ENCODE results near the gene PDXK. TPM values are rescaled to one million over a fixed set of nuclear protein-coding genes. Genes with fewer than 3 reads are reported as not detected.
A peak's percentile ranks its signal among the peaks of the same experiment; 100 is the strongest.

Gene PDXK
- total and polyA plus RNA-seq, 2 donors (not counting 3 experiments of a cell fraction or from before 2014, with no cell fraction given): 44.2 to 59.1 TPM

DNA sequence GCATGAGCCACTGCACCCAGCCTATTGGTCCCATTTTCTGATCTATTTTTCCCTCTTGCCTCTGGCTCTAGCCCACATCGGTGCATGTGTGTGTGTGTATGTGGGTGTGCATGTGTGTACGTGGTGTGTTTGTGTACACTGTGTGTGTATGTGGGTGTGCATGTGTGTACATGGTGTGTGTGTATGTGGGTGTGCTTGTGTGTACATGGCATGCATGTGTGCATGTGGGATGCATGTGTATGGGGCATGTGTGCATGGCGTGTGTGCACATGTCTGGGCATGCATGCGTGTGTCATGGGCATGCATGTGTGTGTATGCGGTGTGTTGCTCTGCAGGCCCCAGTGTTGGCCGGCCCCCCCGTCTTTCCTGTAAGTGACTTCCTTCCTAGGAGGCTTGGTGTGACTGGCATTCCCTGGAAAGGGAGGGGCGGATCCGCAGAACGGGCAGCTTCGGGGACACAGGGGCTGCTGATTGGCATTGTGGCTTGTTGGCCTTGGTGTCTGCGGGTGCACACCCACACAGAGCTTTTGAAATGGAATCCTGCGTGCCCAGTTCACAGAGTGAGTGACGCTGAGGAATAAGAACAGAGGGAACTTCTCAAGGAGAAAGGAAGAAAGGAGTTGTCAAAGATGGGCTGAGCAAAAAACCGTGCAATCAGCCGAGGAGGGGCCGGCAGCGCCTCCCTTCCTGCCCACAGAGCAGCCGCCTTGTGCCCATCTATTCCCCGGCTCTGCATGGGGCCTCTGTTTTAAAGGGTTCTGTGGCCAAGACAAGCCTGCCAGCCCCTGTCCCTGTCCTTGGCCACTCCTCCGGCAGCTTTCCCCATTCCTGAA lies 8.0 kb downstream of the PDXK start:
- H3K27ac ChIP-seq (ENCODE audit: insufficient read depth, low read depth, low read length): peak overlapping the region; percentile 79
- intact Hi-C loops (cut with micrococcal nuclease): loop anchor here (5.0 kb wide), 1 partner anchor 60 kb away; the partner anchor contains the start of gene RRP1

DNA sequence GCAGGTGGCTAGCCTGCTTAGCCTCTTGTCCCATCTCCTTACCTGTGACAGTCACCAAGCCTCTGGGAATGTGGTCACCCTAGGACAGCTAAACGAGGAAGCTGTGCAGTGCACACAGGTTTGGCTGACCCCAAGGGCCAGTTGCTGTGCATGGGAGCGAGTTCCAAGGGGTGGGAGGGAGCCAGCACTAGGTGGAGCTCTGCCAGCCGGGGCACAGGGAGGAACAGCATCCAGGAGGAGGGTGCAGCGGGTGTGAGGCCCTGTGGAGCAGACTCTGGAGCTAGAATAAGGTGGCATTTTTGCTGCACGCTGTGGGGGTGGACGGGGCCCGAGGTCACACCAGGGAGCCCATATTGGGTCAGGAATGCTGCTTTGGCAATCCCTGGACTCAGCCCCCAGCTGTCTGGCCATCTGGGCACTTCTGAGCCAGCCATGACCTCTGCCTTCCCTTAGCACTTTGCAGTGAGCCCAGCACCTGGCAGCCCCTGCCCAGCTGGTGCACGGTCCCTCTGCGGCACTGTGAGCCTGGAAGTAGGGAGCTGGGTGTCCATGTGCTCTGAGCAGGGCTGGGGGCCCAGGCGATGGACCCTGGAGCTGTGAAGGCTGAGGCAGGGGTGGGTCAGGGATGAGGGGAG lies 8.7 kb downstream of the PDXK start:
- POLR2A ChIA-PET: interaction anchor here (0.6 kb wide), 1 partner anchor 716 kb away, joined by 6 read pairs; no protein-coding TSS in a partner anchor
- TF ChIP-seq POLR2A (IDR thresholded peaks at IDR 0.05; ENCODE audit: low read depth, low read length): no peak
- peak in 1 of 2 donors; percentile 13 for TF ChIP-seq CTCF (IDR thresholded peaks at IDR 0.05; ENCODE audit: extremely low read depth in 1 of 2, insufficient read depth in 1 of 2, low read depth in 1 of 2, low read length in 2 of 2)
- TF ChIP-seq JUN (IDR thresholded peaks at IDR 0.05; ENCODE audit: borderline replicate concordance, insufficient read depth, insufficient read length, low read depth): no peak
- no peak for TF ChIP-seq POLR2AphosphoS5 (IDR thresholded peaks at IDR 0.05; ENCODE audit: insufficient read depth, low read depth, low read length)
- peaks cover 38% of the 10 kb centered on the region for H3K4me1 ChIP-seq (ENCODE audit: control insufficient read depth, extremely low read depth, insufficient read depth, low read length)
- H3K9me1 ChIP-seq (replicated peaks; ENCODE audit: control insufficient read depth, extremely low read depth, insufficient read depth, low read length): no peaks in the 10 kb centered on the region
- H4K20me1 ChIP-seq (replicated peaks; ENCODE audit: control insufficient read depth, extremely low read depth, insufficient read depth, low read length): no peaks in the 10 kb centered on the region
- peak overlapping the region; percentile 50 for H3K4me2 ChIP-seq (ENCODE audit: insufficient read depth, low read length)
- H2AFZ ChIP-seq (ENCODE audit: low read depth, low read length): no peak overlapping the region
- H3K79me2 ChIP-seq (ENCODE audit: control insufficient read depth, insufficient read depth, low read length): peaks cover 29% of the 10 kb centered on the region
- peak overlapping the region; percentile 79 for H3K27ac ChIP-seq (ENCODE audit: insufficient read depth, low read depth, low read length)
- CTCF ChIA-PET: interaction anchor here (1.0 to 2.0 kb wide), 7 partner anchors 9 to 68 kb away, joined by 3 to 6 read pairs (median 4); partner anchors contain the start of genes HSF2BP and RRP1B
- no peak overlapping the region for H3K4me3 ChIP-seq (replicated peaks in 1 of 3; ENCODE audit: insufficient read depth in 1 of 3, low read depth in 1 of 3, low read length in 3 of 3)
- no peaks in the 10 kb centered on the region for H3K27me3 ChIP-seq (ENCODE audit: control insufficient read depth in 2 of 2, insufficient read depth in 2 of 2, low read length in 2 of 2)
- BruUV-seq (replicated peaks): no TSS peak
- intact Hi-C loops (cut with micrococcal nuclease): loop anchor here (1.0 to 5.0 kb wide), 2 partner anchors 8 to 60 kb away; partner anchors contain the start of genes PDXK and RRP1
- peak overlapping the region; percentile 21 for H3K9ac ChIP-seq (replicated peaks; ENCODE audit: extremely low read depth, insufficient read depth, low read length)
- FAIRE-seq: peak; percentile 43
- no peak for DNase-seq (ENCODE audit: low read depth, low spot score)
- H3K36me3 ChIP-seq (ENCODE audit: control insufficient read depth in 2 of 2, extremely low read depth in 1 of 2, insufficient read depth in 2 of 2, low read length in 2 of 2): no peaks in the 10 kb centered on the region
- dilution Hi-C loops (cut with MboI; ENCODE audit: extremely low pct_ligation_motif_present, low sequenced_read_pairs): no loop called here
- no peaks in the 10 kb centered on the region for H3K9me3 ChIP-seq (replicated peaks; ENCODE audit: control insufficient read depth, insufficient read depth, low read length)

More for the DNA sequence above, 8.0 kb downstream of the PDXK start:
- no peak overlapping the region for H2AFZ ChIP-seq (ENCODE audit: low read depth, low read length)
- DNase-seq (ENCODE audit: low read depth, low spot score) (no peak), FAIRE-seq (peak; percentile 54)
- H3K9ac ChIP-seq (replicated peaks; ENCODE audit: extremely low read depth, insufficient read depth, low read length): no peak overlapping the region
- peaks cover 36% of the 10 kb centered on the region for H3K79me2 ChIP-seq (ENCODE audit: control insufficient read depth, insufficient read depth, low read length)
- peaks cover 38% of the 10 kb centered on the region for H3K4me1 ChIP-seq (ENCODE audit: control insufficient read depth, extremely low read depth, insufficient read depth, low read length)
- CTCF ChIA-PET: interaction anchor here (1.1 to 2.0 kb wide), 3 partner anchors 10 to 44 kb away, joined by 3 to 6 read pairs (median 3); no protein-coding TSS in a partner anchor
- no peaks in the 10 kb centered on the region for H3K36me3 ChIP-seq (ENCODE audit: control insufficient read depth in 2 of 2, extremely low read depth in 1 of 2, insufficient read depth in 2 of 2, low read length in 2 of 2)
- H3K9me1 ChIP-seq (replicated peaks; ENCODE audit: control insufficient read depth, extremely low read depth, insufficient read depth, low read length): no peaks in the 10 kb centered on the region
- no TSS peak for BruUV-seq (replicated peaks)
- H3K27me3 ChIP-seq (ENCODE audit: control insufficient read depth in 2 of 2, insufficient read depth in 2 of 2, low read length in 2 of 2): no peaks in the 10 kb centered on the region
- H4K20me1 ChIP-seq (replicated peaks; ENCODE audit: control insufficient read depth, extremely low read depth, insufficient read depth, low read length): no peaks in the 10 kb centered on the region
- TF ChIP-seq MAX (IDR thresholded peaks at IDR 0.05; ENCODE audit: insufficient read depth, insufficient read length) (peak; percentile 53), POLR2AphosphoS5 (IDR thresholded peaks at IDR 0.05; ENCODE audit: insufficient read depth, low read depth, low read length) (no peak)
- POLR2A ChIA-PET: no interaction called here
- H3K4me2 ChIP-seq (ENCODE audit: insufficient read depth, low read length): no peak overlapping the region
- dilution Hi-C loops (cut with MboI; ENCODE audit: extremely low pct_ligation_motif_present, low sequenced_read_pairs): no loop called here
- H3K9me3 ChIP-seq (replicated peaks; ENCODE audit: control insufficient read depth, insufficient read depth, low read length): no peaks in the 10 kb centered on the region
- H3K4me3 ChIP-seq (replicated peaks in 1 of 3; ENCODE audit: insufficient read depth in 1 of 3, low read depth in 1 of 3, low read length in 3 of 3): no peak overlapping the region

Data from endothelial cell of umbilical vein (primary cell).